Activated CD4-positive, alpha-beta T cell treated with anti-CD3 and anti-CD28 coated beads, Interleukin-2, amount 50 U/mL, for 48 hours (primary cell): ENCODE results near the gene TPGS2.
"Not testable (repeated sequence)": the region's sequence is repeated elsewhere in the genome, so short reads cannot be mapped to it uniquely, and the experiment has no call there.

Source experiments
- DNase-seq, 2 experiments: peaks; one replicate each; pipeline ENCODE4 v3.0.0-alpha.2; 2020

TPGS2 gene

GRCh38 chr18:36772241-36772723 lies 56.5 kb downstream of the TPGS2 start:
- no peak for DNase-seq

- DNase-seq, result no peak
These were observed 57.6 kb downstream of the TPGS2 start for GRCh38 chr18:36771245-36771644.

- DNase-seq, result no peak
These were observed 58.4 kb downstream of the TPGS2 start for GRCh38 chr18:36770315-36770946.

GRCh38 chr18:36769611-36770314 lies 59.0 kb downstream of the TPGS2 start:
- peak; percentile 7 to 37 for DNase-seq

- no peak for DNase-seq
These were observed 59.6 kb downstream of the TPGS2 start for GRCh38 chr18:36769172-36769571.

- DNase-seq, result no peak
These were observed 62.0 kb downstream of the TPGS2 start for GRCh38 chr18:36766836-36767235.

- DNase-seq, result not testable (repeated sequence)
These were observed 65.8 kb downstream of the TPGS2 start for GRCh38 chr18:36762965-36763364.

- no peak for DNase-seq
These were observed 66.7 kb downstream of the TPGS2 start for GRCh38 chr18:36762074-36762473.

GRCh38 chr18:36761186-36761698 lies 67.6 kb downstream of the TPGS2 start:
- DNase-seq, result no peak

GRCh38 chr18:36760598-36760997 lies 68.2 kb downstream of the TPGS2 start:
- DNase-seq, result no peak

GRCh38 chr18:36759167-36759776 lies 69.5 kb downstream of the TPGS2 start:
- no peak for DNase-seq

- DNase-seq, result no peak
These were observed 70.2 kb downstream of the TPGS2 start for GRCh38 chr18:36758623-36759022.

GRCh38 chr18:36757991-36758390 lies 70.8 kb downstream of the TPGS2 start:
- DNase-seq, result no peak

GRCh38 chr18:36757081-36757480 lies 71.7 kb downstream of the TPGS2 start:
- no peak for DNase-seq

GRCh38 chr18:36756242-36756641 lies 72.6 kb downstream of the TPGS2 start:
- no peak for DNase-seq

- DNase-seq, result no peak
These were observed 75.6 kb downstream of the TPGS2 start for GRCh38 chr18:36752929-36753865.

- DNase-seq, result no peak
These were observed 83.4 kb downstream of the TPGS2 start for GRCh38 chr18:36745219-36745975.

- no peak for DNase-seq
These were observed 84.4 kb downstream of the TPGS2 start for GRCh38 chr18:36744261-36744876.
